Skeletal muscle satellite cell (primary cell): Measurements from ENCODE around the gene TRAF3.

Source experiments
- H3K27me3 ChIP-seq: 2 replicates; pipeline ENCODE4 v1.7.0; 2013; ENCODE audit warnings: low read length; ENCODE audit not compliant: control insufficient read depth, insufficient read depth
- H3K36me3 ChIP-seq: 2 replicates; pipeline ENCODE4 v1.7.0; 2013; ENCODE audit warnings: mild to moderate bottlenecking, control low read depth, low read length; ENCODE audit not compliant: insufficient read depth
- H3K4me1 ChIP-seq: 2 replicates; pipeline ENCODE4 v1.7.0; 2013; ENCODE audit warnings: low read length; ENCODE audit not compliant: control insufficient read depth, insufficient read depth
- H3K4me2 ChIP-seq: 2 replicates; pipeline ENCODE4 v1.7.0; 2013; ENCODE audit warnings: mild to moderate bottlenecking, low read length
- H3K4me3 ChIP-seq: 2 replicates; pipeline ENCODE4 v1.7.0; 2013; ENCODE audit warnings: low read length
- H3K9ac ChIP-seq: 2 replicates; pipeline ENCODE4 v1.7.0; 2013; ENCODE audit warnings: mild to moderate bottlenecking, low read depth, low read length, moderate library complexity
- H3K9me3 ChIP-seq: replicated peaks from 2 replicates; pipeline ENCODE4 v1.7.0; 2013; ENCODE audit warnings: mild to moderate bottlenecking, control low read depth, low read length

The TRAF3 gene

DNA sequence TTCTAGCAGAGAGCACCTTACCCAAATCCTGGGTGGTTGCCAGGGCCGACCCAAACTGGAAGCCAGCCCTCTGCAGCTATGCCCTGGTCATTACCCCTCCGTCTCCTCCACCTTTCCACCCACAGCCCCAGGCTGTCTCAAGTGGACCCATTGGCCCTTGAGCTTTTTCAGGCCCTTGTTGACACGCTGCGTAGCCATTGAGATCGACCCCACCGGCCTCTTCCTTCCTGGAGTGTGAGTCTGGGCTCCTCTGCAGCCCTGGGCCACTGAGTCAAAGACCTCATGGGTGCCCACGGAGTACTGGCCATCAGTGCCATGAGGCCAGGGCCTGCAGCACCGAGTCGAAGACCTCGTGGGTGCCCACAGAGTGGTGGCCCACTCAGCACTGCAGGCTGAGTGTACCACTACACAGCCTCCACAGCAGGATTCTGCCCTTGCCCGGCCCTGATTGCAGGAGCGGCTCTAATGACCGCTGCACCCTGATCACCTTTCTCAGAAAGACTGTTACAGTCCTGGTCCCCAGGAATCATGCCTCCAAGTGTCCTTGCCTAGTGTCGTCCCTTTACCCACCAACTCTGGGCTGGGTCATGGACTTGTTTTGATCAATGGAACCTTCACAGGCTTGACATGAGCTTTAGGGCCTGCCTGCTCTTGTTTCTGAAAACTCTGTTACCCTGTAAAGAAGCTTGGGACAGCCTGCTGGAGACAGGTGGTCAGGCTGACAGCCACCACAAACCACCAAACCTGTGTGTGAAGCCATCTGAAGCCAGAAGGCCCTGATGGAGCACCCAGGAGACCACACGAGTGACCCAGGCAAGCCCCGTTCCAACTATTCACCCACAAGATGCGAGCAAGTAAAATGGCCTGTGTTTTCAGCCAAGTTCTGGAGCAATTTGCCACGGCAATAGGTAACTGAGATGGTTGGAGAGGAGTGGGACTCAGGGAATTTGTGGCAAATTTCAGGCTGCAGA lies 39.6 kb upstream of the TRAF3 start:
- Histone ChIP-seq H3K4me1 (no peaks in the 10 kb centered on the region), H3K36me3 (no peaks in the 10 kb centered on the region), H3K4me3 (no peak overlapping the region), H3K9ac (no peak overlapping the region), H3K4me2 (no peak overlapping the region), H3K9me3 (no peaks in the 10 kb centered on the region), H3K27me3 (no peaks in the 10 kb centered on the region)

DNA sequence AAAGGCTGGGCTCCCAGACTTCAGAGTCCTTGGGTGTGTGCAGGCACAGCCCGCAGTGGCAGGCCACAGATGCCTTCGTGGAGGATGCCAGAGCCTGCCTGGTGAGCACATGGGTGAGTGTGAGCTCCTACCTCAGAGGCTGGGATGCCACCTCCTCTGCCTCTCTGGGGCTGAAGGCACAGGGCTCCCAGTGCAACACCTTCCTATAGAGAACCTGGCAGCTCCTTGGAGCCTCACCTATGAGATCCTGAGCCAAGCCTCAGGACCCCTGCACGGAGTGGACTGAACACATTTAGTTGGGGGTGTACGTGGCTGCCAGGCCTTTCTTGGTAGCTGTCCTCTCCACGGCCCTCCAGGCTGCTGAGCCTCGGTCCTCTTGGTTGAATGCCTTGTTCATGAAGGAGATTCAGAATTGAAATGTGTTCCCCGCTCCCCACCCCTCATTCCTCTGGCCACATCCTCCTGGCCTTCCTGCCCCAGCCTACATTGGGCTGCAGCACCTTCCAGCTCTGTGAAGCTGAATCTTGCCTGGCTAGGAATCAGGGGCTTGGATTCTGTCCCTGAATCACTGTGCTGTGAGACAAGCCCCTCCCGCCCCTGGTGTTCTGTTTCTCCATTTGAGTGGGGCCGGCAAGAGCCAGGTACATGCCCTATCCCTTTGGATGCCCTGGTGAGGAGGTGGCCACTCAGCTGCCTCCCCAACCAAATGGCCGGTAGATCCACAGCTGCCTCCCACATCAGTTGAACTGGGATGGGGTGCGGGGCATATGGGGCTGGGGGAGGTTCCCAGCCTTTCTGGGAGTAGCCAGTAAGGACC lies 38.7 kb upstream of the TRAF3 start:
- no peaks in the 10 kb centered on the region for H3K4me1 ChIP-seq
- no peak overlapping the region for H3K4me3 ChIP-seq
- H3K27me3 ChIP-seq: no peaks in the 10 kb centered on the region
- no peaks in the 10 kb centered on the region for H3K9me3 ChIP-seq
- H3K9ac ChIP-seq: no peak overlapping the region
- H3K4me2 ChIP-seq: no peak overlapping the region
- H3K36me3 ChIP-seq: no peaks in the 10 kb centered on the region

DNA sequence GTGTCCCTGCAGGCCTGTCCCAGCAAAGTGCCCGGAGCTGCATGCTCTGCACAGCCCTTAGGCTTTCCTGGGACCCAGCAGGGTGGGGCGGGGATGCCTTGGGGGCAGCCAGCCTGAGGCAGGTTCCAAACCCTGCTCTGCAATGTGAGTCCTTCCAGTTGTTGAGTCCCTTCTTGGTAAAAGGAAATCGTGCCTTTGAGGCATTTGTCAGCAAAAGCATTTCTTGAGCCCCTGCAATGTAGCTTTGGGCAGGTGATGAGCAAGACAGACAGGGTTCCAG lies 38.1 kb upstream of the TRAF3 start:
- Histone ChIP-seq H3K36me3 (no peaks in the 10 kb centered on the region), H3K9me3 (no peaks in the 10 kb centered on the region), H3K4me2 (no peak overlapping the region), H3K4me1 (no peaks in the 10 kb centered on the region), H3K9ac (no peak overlapping the region), H3K4me3 (no peak overlapping the region), H3K27me3 (no peaks in the 10 kb centered on the region)

DNA sequence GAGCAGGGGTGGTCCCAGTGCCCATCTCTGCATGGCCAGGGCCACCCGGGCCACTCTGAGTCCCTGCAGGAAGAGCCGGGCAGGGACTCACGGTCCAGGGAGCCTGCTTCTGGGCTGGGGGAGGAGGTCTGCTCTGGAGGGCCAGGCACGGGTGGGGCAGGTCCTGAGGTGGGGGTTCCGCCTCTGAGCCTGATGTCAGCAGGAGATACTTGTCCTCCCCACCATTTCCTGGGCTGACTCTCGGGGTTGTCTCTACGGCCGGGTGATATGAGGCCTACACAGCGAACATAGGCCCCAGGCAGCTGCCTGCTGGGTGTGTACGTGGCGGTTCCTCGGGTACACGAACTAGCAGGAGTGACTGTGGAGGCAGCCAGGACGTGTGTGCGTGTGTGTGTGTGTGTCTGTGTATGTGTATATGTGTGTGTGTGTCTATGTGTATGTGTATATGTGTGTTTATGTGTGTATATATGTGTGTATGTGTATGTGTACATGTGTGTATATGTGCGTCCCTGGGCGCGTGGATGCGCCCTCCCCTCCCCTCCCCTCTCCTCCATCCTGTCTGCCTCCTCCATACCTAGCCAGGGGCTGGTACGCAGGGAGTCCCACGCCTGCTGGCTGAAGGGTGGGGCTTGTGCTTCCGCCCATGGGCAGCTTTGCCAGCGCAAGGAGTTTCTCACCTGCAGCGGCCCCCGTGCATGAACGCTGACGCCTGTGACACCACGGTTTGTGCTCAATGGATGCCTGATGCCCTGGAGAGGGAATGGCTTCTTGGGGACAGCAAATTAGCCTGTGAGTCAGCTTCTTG lies 30.4 kb upstream of the TRAF3 start:
- no peak overlapping the region for H3K4me2 ChIP-seq
- no peaks in the 10 kb centered on the region for H3K4me1 ChIP-seq
- H3K36me3 ChIP-seq: peaks cover 6% of the 10 kb centered on the region
- H3K9ac ChIP-seq: no peak overlapping the region
- H3K9me3 ChIP-seq: no peaks in the 10 kb centered on the region
- no peaks in the 10 kb centered on the region for H3K27me3 ChIP-seq
- no peak overlapping the region for H3K4me3 ChIP-seq

DNA sequence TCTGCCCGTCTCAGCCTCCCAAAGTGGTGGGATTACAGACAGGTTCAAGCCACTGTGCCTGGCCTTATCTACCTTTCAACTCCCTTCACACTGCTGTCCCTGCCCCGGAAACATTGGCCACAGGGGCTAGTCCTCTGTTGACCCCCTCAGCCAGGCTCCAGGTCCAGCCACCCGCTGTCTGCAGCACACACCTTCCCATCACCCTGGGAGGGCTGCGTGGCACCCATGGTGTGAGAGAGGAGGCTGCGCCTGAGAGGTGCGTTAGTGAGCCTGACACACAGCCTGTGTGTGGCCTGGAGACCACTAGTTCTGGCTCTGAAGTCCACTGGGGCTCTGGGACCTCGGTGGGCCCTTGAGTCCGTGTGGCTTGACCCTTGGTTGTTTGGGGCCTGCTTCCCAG lies 28.4 kb upstream of the TRAF3 start:
- Histone ChIP-seq H3K4me2 (no peak overlapping the region), H3K4me3 (no peak overlapping the region), H3K9ac (no peak overlapping the region), H3K36me3 (peaks cover 6% of the 10 kb centered on the region), H3K9me3 (no peaks in the 10 kb centered on the region), H3K27me3 (no peaks in the 10 kb centered on the region), H3K4me1 (no peaks in the 10 kb centered on the region)

DNA sequence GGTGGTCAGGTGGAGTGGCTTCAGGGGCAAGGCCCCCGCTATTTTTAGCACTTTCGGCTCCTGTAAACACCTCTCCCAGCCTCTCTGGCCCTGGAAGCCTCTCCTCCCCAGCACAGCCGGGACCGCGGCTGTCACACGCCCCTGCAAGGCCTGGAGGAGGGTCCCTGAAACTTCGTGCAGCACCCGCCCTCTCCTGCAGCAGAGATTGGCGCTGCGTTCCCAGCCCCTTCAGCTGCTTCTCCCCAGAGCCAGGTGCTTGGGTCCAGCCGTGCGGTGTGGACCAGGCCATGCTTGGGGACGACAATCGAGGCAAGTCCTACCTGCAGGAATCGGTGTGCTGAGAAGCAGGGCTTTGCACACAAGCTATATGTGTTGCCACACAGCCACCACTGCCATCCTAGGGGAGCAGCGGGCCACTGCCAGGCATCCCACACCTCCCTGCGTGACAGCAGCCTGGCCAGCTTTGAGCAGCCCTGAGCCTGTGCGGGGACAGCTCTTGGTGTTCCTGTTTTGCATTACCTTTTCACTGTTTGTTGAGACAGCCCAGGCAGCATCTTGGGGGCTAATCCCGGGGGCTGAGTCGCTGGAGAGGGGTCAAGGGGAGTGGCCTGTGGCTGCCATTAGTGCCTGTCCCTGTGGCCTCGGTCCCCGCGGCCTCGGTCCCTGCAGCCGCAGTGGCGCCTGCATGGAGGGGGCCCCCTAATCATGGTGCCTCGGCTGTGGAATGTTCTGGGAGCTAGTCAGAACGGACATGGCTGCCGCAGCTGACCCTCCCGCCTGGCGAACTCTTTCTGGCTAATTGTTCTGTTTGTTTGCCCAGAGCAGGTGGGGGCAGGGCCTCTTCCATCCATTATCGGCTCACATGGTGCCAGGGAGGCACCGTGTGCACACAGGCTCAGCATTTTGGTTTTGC lies 27.6 kb upstream of the TRAF3 start:
- peaks cover 6% of the 10 kb centered on the region for H3K36me3 ChIP-seq
- no peak overlapping the region for H3K4me3 ChIP-seq
- no peak overlapping the region for H3K9ac ChIP-seq
- no peaks in the 10 kb centered on the region for H3K9me3 ChIP-seq
- H3K4me1 ChIP-seq: no peaks in the 10 kb centered on the region
- H3K27me3 ChIP-seq: no peaks in the 10 kb centered on the region
- H3K4me2 ChIP-seq: no peak overlapping the region

DNA sequence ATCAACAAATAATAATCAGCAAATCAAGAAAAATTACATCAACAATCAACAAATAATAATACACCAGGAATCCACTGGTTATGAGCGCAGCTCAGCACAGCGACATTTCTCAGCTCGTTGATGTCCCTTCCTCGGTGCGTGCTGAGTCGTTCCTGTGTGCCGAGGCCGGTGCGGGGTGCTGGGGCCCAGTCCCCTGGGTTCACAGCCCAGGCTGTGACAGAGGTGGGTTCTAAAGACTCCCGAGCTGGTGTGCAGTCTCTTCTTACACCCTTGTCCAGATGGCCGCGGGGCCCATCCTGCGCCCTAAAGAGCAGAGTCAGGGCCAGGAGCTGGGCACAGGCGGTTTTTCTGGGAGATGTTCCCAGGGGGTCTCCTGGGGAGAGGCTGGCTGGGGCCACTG lies 26.9 kb upstream of the TRAF3 start:
- Histone ChIP-seq H3K9ac (no peak overlapping the region), H3K36me3 (peaks cover 6% of the 10 kb centered on the region)

DNA sequence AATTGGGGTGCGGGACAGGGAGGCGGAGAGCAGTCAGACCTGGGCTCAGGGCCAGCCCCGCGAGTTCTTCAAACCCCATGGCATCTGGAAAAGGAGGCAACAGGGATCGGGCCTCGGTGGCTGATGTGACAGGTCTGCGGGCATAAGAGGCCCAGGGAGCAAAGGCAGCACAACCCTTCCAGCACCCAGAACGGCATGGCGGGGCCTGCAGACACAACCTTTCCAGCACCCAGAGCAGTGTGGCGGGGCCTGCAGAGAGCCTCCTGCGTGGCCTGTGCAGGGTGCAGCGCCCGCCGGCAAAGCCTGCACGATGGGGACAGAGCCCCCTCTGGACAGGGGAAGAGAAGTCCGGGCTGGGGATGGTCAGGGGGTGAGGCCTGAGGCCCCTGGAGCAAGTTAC lies 26.2 kb upstream of the TRAF3 start:
- Histone ChIP-seq H3K9ac (no peak overlapping the region), H3K4me1 (no peaks in the 10 kb centered on the region), H3K4me3 (no peak overlapping the region), H3K36me3 (peaks cover 6% of the 10 kb centered on the region), H3K4me2 (no peak overlapping the region), H3K9me3 (no peaks in the 10 kb centered on the region), H3K27me3 (no peaks in the 10 kb centered on the region)

More for the DNA sequence above, 26.9 kb upstream of the TRAF3 start:
- no peaks in the 10 kb centered on the region for H3K27me3 ChIP-seq
- H3K4me3 ChIP-seq: no peak overlapping the region
- no peaks in the 10 kb centered on the region for H3K9me3 ChIP-seq
- no peaks in the 10 kb centered on the region for H3K4me1 ChIP-seq
- H3K4me2 ChIP-seq: no peak overlapping the region

DNA sequence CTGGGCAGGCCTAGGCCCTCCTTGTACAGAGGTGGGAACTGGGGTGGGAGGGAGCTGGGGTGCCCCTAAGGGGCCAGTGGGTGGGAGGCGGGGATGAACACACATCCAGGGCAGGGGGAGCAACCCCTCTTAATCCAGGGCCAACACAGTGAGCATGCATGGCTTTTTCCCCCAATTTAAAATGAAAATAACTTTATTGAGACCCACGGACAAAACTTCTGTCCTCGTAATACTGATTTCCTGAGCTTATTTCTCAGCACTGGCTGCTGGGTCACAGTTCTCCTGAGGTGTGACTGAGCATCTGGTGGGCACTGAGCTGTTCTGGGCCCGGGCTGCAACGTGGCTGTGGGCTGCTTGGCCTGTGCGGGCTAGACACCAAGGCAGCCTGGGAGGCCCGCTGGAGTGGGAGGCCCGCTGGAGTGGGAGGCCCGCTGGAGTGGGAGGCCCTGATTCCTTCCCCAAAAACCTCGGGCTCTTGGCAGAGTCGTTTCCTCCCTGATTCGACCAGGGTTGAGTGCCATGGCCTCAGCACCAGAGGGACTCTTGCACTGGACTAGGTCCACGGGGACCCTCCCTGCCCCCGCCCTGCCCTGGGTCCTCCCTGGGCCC lies 24.9 kb upstream of the TRAF3 start:
- Histone ChIP-seq H3K4me1 (no peaks in the 10 kb centered on the region), H3K9ac (no peak overlapping the region), H3K4me2 (no peak overlapping the region), H3K4me3 (no peak overlapping the region), H3K27me3 (no peaks in the 10 kb centered on the region), H3K9me3 (no peaks in the 10 kb centered on the region), H3K36me3 (peaks cover 5% of the 10 kb centered on the region)

DNA sequence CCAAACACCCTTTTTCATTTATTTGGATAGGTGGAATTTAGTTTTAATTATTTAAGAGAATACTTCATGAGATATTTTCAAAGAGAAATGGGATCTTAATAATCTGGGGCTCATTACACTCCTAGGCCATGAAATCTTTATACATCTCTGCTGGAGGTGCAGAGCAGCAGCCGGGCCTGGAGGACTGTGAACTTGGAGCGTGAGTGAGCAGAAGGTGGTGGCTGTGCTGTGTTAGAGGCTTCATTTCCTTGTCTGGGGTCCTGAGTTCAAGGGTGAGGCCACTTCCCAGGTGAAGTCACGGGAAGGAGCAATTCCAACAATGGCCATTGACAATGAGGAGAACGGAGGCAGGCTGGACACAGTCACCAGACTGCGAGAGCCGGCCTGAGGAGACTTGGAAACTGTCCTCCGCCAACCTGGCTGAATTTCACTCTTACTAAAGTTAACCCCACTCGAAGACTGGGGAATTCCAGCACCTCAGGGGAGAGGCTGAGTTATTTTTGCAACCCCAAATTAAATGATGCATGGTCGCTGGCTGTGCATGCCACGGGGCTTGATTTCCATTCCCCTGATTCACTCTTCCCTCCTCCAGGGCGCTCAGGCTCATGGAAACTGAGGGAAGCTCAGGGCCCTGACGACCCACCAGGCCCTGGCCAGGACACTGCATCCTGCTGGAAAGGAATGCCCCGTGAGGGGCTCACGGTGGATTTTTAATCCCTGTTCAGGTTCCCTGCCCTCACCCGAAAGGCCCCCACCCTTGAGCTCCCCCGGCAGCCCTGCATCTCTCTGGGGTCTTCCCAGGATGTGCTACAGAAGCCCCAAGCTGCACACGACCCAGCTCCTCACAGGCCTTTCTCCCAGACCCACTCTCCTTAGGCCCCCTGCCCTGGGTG lies 22.6 kb upstream of the TRAF3 start:
- no peaks in the 10 kb centered on the region for H3K36me3 ChIP-seq
- no peak overlapping the region for H3K4me2 ChIP-seq
- H3K4me1 ChIP-seq: no peaks in the 10 kb centered on the region
- H3K9me3 ChIP-seq: no peaks in the 10 kb centered on the region
- no peak overlapping the region for H3K4me3 ChIP-seq
- H3K9ac ChIP-seq: no peak overlapping the region
- peaks cover 6% of the 10 kb centered on the region for H3K27me3 ChIP-seq
